GM12874 (cell line): Measurements from ENCODE around the gene TRPM3.

Source experiments
- TF ChIP-seq, protein P1 (sequence below): IDR thresholded peaks from 2 replicates; pipeline ENCODE4 v1.5.1; 2011; ENCODE audit warnings: low read depth, mild to moderate bottlenecking, control low read depth, low read length, moderate library complexity; ENCODE audit not compliant: insufficient read depth

TRPM3 gene

DNA sequence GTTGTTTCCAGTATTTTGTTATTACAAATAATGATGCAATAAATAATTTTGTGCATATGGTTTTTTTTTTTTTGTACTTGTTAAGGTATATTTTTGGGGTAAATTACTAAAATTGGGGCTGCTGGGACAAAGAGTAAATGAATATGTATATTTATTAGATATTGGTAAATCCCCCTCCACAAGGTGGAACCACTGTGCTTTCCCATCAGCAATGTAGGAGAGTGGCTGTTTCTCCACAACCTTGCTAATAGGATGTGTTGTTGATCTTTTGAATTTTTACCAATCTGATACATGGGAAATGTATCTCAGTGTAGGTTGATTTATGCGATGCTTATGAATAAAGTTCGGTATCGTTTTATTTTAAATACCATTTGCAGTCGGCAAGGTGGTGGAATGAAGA, 118.1 kb downstream of the TRPM3 start:
- TF ChIP-seq, protein P1, sequence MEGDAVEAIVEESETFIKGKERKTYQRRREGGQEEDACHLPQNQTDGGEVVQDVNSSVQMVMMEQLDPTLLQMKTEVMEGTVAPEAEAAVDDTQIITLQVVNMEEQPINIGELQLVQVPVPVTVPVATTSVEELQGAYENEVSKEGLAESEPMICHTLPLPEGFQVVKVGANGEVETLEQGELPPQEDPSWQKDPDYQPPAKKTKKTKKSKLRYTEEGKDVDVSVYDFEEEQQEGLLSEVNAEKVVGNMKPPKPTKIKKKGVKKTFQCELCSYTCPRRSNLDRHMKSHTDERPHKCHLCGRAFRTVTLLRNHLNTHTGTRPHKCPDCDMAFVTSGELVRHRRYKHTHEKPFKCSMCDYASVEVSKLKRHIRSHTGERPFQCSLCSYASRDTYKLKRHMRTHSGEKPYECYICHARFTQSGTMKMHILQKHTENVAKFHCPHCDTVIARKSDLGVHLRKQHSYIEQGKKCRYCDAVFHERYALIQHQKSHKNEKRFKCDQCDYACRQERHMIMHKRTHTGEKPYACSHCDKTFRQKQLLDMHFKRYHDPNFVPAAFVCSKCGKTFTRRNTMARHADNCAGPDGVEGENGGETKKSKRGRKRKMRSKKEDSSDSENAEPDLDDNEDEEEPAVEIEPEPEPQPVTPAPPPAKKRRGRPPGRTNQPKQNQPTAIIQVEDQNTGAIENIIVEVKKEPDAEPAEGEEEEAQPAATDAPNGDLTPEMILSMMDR = no peak

DNA sequence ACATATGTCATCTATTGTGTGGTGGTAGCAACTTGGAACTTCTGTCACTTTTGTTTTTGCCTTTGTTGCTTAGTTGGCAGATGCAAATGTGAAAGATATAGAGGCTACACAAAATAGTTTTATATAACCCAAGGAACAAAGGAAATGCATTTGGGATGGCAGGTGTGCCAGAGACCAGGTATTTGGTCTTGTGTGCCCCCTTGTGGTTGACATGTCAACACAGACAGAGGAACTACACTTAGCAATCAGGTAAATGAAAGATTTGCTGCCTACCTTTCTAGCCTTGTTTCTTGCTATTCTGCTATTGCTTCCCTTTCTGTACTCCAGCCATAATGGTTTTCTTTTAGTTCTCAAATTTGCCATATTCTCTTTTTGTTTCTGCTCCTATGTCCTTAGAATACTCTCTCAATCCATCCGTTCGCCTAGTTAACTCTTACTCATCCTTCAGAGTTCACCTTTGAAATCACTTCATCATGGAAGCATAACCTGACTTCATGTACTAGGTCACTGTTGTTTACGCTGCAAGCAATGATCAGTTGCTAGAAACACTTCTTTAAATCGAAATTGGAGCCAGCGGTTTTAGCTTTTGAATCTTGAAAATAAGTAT, 119.5 kb downstream of the TRPM3 start:
- TF ChIP-seq, protein P1 = peak; percentile 55

DNA sequence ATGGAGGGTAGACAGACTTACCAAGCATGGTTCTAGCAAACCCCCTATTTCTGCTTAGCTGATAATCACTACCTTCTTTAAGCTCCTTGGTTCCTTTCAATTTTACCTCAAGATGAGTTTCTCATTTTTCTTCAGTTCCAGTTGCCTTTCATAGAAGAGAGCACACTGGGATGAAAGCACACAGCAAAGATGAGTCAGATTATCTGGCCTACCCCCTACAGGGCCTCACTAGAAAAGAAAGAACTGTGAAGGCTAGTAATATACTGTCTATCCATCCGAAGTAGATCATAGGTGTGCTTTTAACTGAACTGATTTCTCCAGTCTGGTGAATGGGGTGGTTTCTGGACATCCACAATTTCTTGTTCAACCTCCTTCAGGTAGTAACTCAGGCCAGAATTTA, 122.5 kb downstream of the TRPM3 start:
- TF ChIP-seq, protein P1 = no peak

DNA sequence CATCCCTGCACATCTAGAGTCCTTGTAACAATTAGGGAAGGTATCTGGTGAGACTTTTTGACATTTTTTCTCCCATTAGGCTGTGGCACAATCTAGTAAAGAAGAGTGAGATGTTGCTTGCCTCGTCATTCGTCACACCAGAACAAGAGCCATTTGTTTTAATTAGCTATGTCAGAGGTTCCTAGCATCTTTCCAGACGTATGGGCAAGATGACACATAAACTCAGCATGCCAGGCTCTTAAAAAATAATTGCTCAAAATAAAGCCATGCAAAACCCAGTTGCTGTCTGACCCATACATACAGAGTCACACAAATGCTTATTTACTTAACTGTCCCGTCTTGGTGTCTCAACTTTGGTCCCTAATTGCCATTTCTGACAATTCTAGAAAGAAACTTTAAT, 125.9 kb downstream of the TRPM3 start:
- TF ChIP-seq, protein P1 = no peak

DNA sequence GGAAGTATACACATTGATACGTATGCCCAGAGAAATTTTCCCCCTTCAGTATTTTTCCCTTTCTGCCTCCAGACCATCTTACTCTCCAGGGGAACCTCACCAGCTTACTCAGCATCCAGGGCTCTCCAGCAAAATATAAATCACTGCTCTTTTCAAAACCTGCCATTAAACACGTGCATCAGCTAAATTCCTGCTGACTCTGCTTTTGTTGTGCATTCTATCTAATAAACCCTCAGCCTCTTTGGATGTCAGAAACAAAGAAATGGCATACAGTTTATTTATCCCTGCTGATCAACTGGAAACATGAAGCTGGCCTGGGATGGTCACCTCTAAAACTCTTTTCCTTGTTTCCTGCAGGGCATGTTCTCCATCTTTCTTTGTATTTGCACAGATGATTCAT, 126.8 kb downstream of the TRPM3 start:
- TF ChIP-seq, protein P1 = no peak

DNA sequence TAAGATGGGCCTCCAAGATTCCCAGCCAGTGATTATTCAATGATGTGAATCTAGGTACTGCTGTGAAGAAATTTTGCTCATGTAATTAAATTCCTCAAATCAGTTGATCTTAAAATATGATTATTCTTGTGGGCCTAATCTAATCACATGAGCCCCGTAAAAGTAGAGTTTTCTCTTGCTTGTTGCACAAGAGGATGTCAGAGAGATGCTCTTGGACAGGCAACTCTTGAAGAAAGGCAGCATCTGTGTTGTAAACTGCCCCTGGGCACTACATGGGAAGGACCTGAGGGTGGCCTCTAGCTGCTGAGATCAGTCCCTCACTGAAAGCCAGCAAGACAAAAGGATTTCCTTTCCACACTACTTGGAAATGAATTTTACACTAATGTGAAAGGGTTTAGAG, 132.9 kb downstream of the TRPM3 start:
- TF ChIP-seq, protein P1 = no peak

DNA sequence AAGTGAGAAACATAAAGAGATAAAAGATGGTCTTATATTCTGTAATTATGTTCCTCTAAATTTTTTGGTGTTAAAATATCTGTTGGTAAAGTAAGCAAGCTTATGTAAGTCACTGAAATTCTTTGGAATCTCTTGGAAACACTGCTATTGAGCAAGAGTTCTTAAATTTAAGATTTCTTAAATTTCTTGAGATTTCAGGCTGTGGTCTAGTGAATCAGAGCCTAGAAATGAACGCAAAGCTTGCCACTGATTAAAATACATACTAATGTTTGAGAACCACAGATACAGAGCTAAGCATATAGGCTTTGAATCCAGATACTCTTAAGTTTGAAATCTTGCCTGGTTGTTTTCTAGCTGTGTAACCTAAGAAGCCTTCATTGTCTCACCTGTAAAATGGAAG, 133.4 kb downstream of the TRPM3 start:
- TF ChIP-seq, protein P1 = no peak
